Sigmoid colon (tissue), 7 donors: ENCODE results near the gene DMRTB1. TPM values are rescaled to one million over a fixed set of nuclear protein-coding genes. Genes with fewer than 3 reads are reported as not detected.

Source experiments
- DNase-seq: peaks from one replicate; pipeline ENCODE4 v3.0.0-alpha.2; 2019
- H3K27ac ChIP-seq, 4 donors: fragments of 200-600 bp; sonication (generic); one replicate each; pipeline ENCODE4 v1.5.1; 2016 to 2019; ENCODE audit warnings: mild to moderate bottlenecking in 1 of 4
- H3K27me3 ChIP-seq, 3 donors: fragments of 200-600 bp; sonication (generic); one replicate each; pipeline ENCODE4 v1.5.1; 2019; ENCODE audit warnings: mild to moderate bottlenecking in 1 of 3
- H3K36me3 ChIP-seq, 4 donors: fragments of 200-600 bp; sonication (generic); one replicate each; pipeline ENCODE4 v1.5.1; 2016 to 2019
- H3K4me1 ChIP-seq, 4 donors: fragments of 200-600 bp; sonication (generic); one replicate each; pipeline ENCODE4 v1.5.1; 2017 to 2019
- H3K4me3 ChIP-seq, 4 donors: fragments of 200-600 bp; sonication (generic); one replicate each; pipeline ENCODE4 v1.5.1; 2017 to 2019; ENCODE audit warnings: mild to moderate bottlenecking in 2 of 4, moderate library complexity in 1 of 4
- H3K9me3 ChIP-seq, 4 donors: fragments of 200-600 bp in 3 of 4; sonication (generic) in 3 of 4; one replicate each; pipeline versions ENCODE4 v1.5.1 to v1.6.1; 2013 to 2019
- CTCF ChIP-seq, 4 experiments: fragments of 450-650 bp in 3 of 4; fragments of 200-600 bp in 1 of 4; IDR thresholded peaks; one replicate each; pipeline ENCODE4 v1.5.1; 2016 to 2019; ENCODE audit warnings: antibody characterized with exemption in 4 of 4, mild to moderate bottlenecking in 3 of 4, moderate library complexity in 2 of 4
- EP300 ChIP-seq, 4 donors: sonication (generic); formaldehyde crosslinking; IDR thresholded peaks; one replicate each; pipeline ENCODE4 v1.6.1; 2017; ENCODE audit warnings: antibody characterized with exemption in 4 of 4
- POLR2A ChIP-seq, 2 donors: fragments of 450-650 bp; IDR thresholded peaks; one replicate each; pipeline ENCODE4 v1.6.1; 2016; ENCODE audit warnings: antibody characterized with exemption in 2 of 2, mild to moderate bottlenecking in 2 of 2, moderate library complexity in 2 of 2
- POLR2AphosphoS5 ChIP-seq, 4 donors: sonication (generic); formaldehyde crosslinking; IDR thresholded peaks; one replicate each; pipeline ENCODE4 v1.6.1; 2017; ENCODE audit warnings: antibody characterized with exemption in 4 of 4
- WGBS, 2 donors: extraction: QIAGEN DNeasy Blood & Tissue Kit; methylation state at CpG; one replicate each; pipeline ENCODE4 v1.1.7; 2013; 5-methylcytosine and 5-hydroxymethylcytosine counted together
- intact Hi-C: fragments of 100-400 bp; cut with DNase I; formaldehyde crosslinking; loops from one replicate; pipeline ENCODE4 v1.15.1; 2023
- polyA plus RNA-seq, 3 donors: library from polyadenylated mRNA; stranded (reverse); fragments of 200-250 nt; gene quantifications; one replicate each; pipeline ENCODE4 v1.2.3, GENCODE V29; 2013
- total RNA-seq, 4 donors: library from RNA; depleted of rRNA; stranded (reverse); fragments of >200 nt; gene quantifications; one replicate each; pipeline ENCODE4 v1.1.0, GENCODE V29; 2016
- donor health status: healthy with polysubstance abuse.
- donor health status: Bipolar disorder and iron deficiency.
- donor health status: healthy.

DMRTB1 gene
- total and polyA plus RNA-seq, 7 donors: not detected

- TF ChIP-seq POLR2AphosphoS5 (IDR thresholded peaks at IDR 0.05): no peak
- Histone ChIP-seq H3K27me3 (no peaks in the 10 kb centered on the region), H3K4me3 (no peak overlapping the region), H3K27ac (no peak overlapping the region), H3K4me1 (peaks cover 0 to 11% (median 4%) of the 10 kb centered on the region in 4 donors), H3K9me3 (no peaks in the 10 kb centered on the region), H3K36me3 (no peaks in the 10 kb centered on the region)
- WGBS, 2 donors: 38 to 39% methylated on average over 2 of the region's 2 CpGs
- intact Hi-C loops: no loop called here
- DNase-seq: no peak
Measured at GRCh38 chr1:53450225-53450624, 9.0 kb upstream of the DMRTB1 start.

- Histone ChIP-seq H3K36me3 (no peaks in the 10 kb centered on the region), H3K4me3 (no peak overlapping the region), H3K4me1 (peaks cover 0 to 6% (median under 1%) of the 10 kb centered on the region in 4 donors), H3K27me3 (no peaks in the 10 kb centered on the region), H3K9me3 (no peaks in the 10 kb centered on the region), H3K27ac (no peak overlapping the region)
- intact Hi-C loops: no loop called here
- no peak for TF ChIP-seq POLR2AphosphoS5 (IDR thresholded peaks at IDR 0.05)
- TF ChIP-seq EP300 (IDR thresholded peaks at IDR 0.05): no peak
- WGBS, 2 donors: 82 to 86% methylated on average over 3 of the region's 3 CpGs
- DNase-seq: no peak
Measured at GRCh38 chr1:53454019-53454418, 5.2 kb upstream of the DMRTB1 start.

- TF ChIP-seq POLR2AphosphoS5 (IDR thresholded peaks at IDR 0.05) (no peak), POLR2A (IDR thresholded peaks at IDR 0.05) (no peak), CTCF (IDR thresholded peaks at IDR 0.05) (no peak), EP300 (IDR thresholded peaks at IDR 0.05) (no peak)
- no peaks in the 10 kb centered on the region for H3K4me1 ChIP-seq
- no peaks in the 10 kb centered on the region for H3K27me3 ChIP-seq
- H3K9me3 ChIP-seq: no peaks in the 10 kb centered on the region
- H3K27ac ChIP-seq: no peak overlapping the region
- no peaks in the 10 kb centered on the region for H3K36me3 ChIP-seq
- H3K4me3 ChIP-seq: no peak overlapping the region
- DNase-seq: no peak
- intact Hi-C loops: no loop called here
- WGBS, 2 donors: 33 to 64% methylated on average over 6 of the region's 6 CpGs
Measured at GRCh38 chr1:53455364-53455991, 3.7 kb upstream of the DMRTB1 start.

- no peak for DNase-seq
- intact Hi-C loops: no loop called here
- Histone ChIP-seq H3K27ac (no peak overlapping the region), H3K9me3 (no peaks in the 10 kb centered on the region), H3K4me1 (no peaks in the 10 kb centered on the region), H3K4me3 (no peak overlapping the region), H3K36me3 (no peaks in the 10 kb centered on the region), H3K27me3 (no peaks in the 10 kb centered on the region)
- WGBS, 2 donors: 81 to 87% methylated on average over 3 of the region's 3 CpGs
- TF ChIP-seq CTCF (IDR thresholded peaks at IDR 0.05): no peak
- no peak for TF ChIP-seq POLR2A (IDR thresholded peaks at IDR 0.05)
- TF ChIP-seq EP300 (IDR thresholded peaks at IDR 0.05): no peak
Measured at GRCh38 chr1:53458634-53459033, 565 bp upstream of the DMRTB1 start.

- WGBS, 2 donors: 95% methylated on average over 25 of the region's 25 CpGs
- intact Hi-C loops: no loop called here
- H3K4me1 ChIP-seq: no peaks in the 10 kb centered on the region
- no peaks in the 10 kb centered on the region for H3K36me3 ChIP-seq
- TF ChIP-seq POLR2A (IDR thresholded peaks at IDR 0.05): no peak
- no peak for TF ChIP-seq CTCF (IDR thresholded peaks at IDR 0.05)
- no peak for TF ChIP-seq EP300 (IDR thresholded peaks at IDR 0.05)
- TF ChIP-seq POLR2AphosphoS5 (IDR thresholded peaks at IDR 0.05): no peak
- no peaks in the 10 kb centered on the region for H3K9me3 ChIP-seq
- no peak overlapping the region for H3K4me3 ChIP-seq
- no peak overlapping the region for H3K27ac ChIP-seq
- no peak for DNase-seq
- H3K27me3 ChIP-seq: no peaks in the 10 kb centered on the region
Measured at GRCh38 chr1:53460211-53460634, 1.0 kb downstream of the DMRTB1 start.
